Pons (tissue), 1 donor: ENCODE results near the gene TNNI3.
A peak's percentile ranks its signal among the peaks of the same experiment; 100 is the strongest.
"Not testable (repeated sequence)": the region's sequence is repeated elsewhere in the genome, so short reads cannot be mapped to it uniquely, and the experiment has no call there.

ENCODE experiments used
- DNase-seq: peaks from one replicate; pipeline ENCODE4 v3.0.0-alpha.2; 2016; ENCODE audit warnings: low spot score

TNNI3 gene

GRCh38 chr19:55173186-55173713, 15.7 kb upstream of the TNNI3 start:
- DNase-seq: no peak

DNA sequence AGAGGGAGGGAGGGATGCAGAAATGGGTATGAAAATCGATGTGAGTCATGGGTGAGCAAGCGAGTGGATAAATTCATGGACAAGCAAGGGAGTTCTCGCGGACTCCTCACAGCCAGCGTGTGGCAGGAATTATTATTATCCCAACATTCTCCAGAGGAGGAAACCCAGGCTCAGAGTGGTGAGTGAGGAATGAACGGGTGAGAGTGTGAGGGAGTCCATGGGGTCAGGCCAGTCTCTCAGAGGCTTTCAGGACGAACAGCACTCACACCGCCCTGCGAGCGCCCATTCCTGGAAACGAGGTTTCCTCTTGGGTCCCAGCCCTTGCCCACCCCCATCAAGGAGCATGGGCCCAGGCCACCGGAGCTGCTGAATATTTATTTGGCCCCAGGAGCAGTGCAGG, 15.2 kb upstream of the TNNI3 start:
- no peak for DNase-seq

- DNase-seq: not testable (repeated sequence)
These were observed 14.8 kb upstream of the TNNI3 start for GRCh38 chr19:55172318-55172717.

DNA sequence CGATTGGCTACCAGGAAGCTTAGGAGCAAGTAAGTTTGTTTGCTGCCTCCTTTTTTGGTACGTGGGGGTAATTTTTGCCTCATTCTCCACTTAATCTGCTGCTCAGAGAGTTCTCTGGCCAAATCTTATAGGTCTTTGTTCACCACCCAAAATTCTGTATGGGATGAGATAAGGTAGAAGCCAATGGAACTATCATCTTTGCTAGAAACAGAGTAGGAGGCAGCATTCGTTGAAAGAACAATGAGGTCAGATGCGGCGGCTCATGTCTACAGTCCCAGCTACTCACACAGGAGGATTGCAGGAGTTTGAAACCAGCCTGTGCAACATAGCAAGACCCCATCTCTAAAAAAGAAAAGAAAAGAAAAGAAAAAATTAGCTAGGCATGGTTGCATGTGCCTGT, 13.9 kb upstream of the TNNI3 start:
- DNase-seq: no peak

GRCh38 chr19:55169136-55169535, 11.6 kb upstream of the TNNI3 start:
- DNase-seq: no peak

DNA sequence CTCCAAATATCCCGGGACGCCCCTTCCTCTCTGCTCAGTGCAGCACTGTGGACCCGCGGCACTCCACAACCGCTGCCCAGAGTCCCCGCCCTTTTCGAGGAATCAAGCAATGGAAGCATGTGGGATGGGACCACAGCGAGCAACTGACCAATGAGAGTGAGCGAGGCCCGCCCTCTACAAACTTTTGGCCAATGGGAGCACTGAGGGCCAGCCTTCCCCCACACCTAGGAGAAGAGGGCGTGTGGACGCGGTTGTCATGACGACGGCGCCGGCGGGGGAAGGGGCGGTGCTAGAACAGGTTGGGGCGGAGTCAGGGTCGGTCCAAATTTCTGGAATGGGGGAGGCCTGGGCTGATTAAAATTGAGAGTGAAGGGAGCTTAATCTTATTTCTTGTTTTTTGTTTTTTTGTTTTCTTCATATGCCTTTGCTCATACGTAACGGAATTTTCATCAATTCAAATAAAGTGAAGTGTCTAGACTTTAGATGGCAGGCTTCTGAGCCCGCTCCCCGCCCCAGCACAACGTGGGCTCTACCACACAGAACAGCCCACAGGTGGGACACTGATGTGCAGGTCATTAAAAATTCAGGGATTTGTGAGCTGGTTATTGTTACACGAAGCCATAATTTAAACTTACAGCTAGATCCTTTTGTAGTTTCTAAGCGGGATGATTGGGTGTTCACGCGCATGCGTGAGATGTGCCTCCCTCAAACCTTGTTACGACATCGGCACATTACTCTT, 9.2 kb upstream of the TNNI3 start, which contains the start of gene DNAAF3:
Gene DNAAF3, minus strand, starts transcription at position 84 of the 739 bp plus-strand sequence. CDS start 200 bp downstream, outside the sequence.
- peak; percentile 96 for DNase-seq

DNA sequence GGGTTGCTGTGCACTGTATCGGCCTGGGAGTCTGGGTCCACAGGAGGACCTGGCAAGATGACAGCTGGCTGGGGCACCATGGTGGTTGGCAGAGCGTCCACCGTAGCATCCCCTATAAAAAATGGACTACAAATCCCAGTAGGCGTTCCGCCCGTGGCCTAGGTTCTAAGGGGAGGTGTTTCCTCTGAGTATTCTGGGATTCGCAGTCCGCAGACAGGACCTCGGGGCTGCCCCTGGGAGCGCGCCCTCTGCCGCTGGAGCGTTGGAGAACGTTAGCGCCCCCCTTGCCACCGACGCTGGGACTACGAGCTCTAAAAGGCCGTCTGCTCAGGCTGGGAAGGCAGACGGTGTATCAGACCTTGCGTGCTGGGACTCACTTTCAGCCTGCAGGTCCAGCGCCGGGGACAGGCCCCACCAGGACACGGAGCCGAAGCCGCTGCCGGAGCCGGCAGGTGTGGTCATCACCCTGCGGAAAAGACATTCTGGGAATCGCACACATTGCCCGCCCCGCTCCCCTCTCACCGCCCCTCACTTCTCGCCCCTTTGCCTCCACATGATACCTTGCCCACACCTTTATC, 8.5 kb upstream of the TNNI3 start:
- peak; percentile 69 for DNase-seq

- no peak for DNase-seq
These were observed 4.2 kb upstream of the TNNI3 start for GRCh38 chr19:55161571-55162322.

DNA sequence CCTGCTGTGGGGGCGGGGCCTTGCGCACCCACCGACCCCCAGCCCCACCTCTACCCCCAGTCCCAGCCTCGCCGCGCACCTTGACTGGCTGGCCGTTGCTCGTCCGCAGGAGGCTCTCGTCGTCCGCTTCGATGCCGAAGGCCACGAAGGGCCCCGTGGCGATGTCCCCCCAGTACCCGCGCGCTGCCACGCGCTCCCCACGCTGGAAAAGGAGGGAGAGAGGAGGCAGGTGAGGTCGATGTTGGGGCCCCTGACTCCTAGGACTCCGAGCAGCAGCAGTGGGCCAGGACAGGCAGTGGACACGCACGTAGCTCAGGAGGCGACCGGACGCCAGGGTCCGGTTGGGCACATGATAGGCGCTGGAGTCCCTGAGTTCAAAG, 3.4 kb upstream of the TNNI3 start:
- DNase-seq: no peak

GRCh38 chr19:55160128-55160985, 2.8 kb upstream of the TNNI3 start:
- DNase-seq: peak; percentile 46

DNA sequence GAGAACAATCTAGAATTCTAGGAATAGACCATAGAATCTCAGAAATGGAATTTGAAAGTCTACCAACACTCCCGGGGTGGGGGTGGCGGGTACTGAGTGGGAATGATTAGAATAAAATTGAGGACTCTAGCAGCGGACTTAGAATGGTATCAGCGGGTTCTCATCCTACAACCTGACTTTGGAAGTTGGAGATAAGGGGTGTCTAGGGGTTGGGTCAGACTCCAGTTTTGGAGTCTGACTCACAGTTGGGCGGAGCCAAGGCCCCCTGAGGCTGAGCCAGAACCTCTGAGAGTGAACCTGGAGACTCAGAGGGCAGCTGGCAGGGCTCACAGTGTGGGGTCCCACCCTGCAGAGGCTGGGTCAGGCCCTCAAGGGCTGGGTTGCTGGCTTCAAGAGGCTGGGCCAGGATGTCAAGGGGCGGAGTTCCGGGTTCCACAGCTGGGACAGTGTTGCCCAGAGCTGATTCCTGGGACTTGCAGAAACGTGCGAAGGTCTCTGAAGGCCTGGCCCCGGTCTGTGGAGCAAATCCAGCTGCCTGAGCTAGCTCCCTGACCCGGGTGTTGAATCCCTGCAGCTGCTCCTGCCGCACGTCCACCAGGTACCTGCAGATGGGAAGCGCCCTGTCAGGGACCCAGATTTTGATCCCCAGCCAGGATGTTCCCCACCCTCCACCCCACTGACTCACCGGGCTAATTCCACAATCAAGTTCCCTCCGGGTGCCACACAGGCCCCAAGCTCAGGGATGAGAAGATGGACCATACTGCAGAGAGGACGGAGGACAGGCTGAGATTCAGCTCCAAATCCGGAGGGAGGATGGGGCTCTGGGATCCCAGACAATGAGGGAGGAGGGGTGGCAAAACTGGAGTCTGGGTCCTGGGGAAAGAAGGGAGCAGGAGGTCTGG, 1.6 kb upstream of the TNNI3 start:
- no peak for DNase-seq

DNA sequence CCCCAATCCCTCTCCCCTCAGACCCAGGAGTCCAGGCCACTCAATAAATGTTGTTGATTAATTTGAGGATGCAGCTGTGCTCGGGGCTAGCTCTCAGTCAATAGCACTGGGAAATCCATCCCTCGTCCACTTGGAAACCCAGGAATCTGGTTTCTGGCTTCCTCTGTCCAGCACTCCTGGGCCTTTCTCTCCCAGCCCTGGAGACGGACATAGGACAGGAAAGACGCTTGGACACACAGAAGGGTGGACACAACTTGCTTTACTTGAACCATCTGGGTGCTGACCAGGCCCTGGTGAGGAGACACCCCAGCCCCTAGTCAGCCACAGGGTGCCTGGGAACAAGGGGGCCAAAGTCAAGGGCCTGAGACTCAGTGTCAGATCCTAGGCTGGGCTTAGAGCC, 891 bp upstream of the TNNI3 start:
- DNase-seq: no peak

GRCh38 chr19:55156202-55157063, 1.1 kb downstream of the TNNI3 start:
- DNase-seq: no peak

GRCh38 chr19:55155784-55156183, 1.7 kb downstream of the TNNI3 start:
- DNase-seq: not testable (repeated sequence)

DNA sequence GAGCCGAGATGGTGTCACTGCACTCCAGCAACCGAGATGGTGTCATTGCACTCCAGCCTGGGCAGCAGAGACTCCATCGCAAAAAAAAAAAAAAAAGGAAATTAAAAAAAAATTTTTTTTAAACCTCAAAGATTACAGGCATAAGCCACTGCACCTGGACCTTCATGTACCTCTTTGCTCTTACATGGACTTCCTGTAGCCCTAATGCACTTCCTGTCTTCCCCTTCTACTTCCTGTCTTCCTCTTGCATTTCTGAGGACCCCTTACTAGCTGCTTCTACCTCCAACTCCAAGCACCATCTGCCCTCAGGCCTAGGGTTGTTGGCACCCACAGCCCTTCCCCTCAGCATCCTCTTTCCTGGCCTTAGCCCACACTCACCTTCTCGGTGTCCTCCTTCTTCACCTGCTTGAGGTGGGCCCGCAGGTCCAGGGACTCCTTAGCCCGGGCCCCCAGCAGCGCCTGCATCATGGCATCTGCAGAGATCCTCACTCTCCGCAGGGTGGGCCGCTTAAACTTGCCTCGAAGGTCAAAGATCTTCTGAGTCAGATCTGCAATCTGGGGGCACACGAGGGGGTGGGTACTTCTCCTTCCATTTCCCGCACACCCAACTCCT, 3.8 kb downstream of the TNNI3 start:
- no peak for DNase-seq

GRCh38 chr19:55152017-55152416, 5.5 kb downstream of the TNNI3 start:
- DNase-seq: no peak

DNA sequence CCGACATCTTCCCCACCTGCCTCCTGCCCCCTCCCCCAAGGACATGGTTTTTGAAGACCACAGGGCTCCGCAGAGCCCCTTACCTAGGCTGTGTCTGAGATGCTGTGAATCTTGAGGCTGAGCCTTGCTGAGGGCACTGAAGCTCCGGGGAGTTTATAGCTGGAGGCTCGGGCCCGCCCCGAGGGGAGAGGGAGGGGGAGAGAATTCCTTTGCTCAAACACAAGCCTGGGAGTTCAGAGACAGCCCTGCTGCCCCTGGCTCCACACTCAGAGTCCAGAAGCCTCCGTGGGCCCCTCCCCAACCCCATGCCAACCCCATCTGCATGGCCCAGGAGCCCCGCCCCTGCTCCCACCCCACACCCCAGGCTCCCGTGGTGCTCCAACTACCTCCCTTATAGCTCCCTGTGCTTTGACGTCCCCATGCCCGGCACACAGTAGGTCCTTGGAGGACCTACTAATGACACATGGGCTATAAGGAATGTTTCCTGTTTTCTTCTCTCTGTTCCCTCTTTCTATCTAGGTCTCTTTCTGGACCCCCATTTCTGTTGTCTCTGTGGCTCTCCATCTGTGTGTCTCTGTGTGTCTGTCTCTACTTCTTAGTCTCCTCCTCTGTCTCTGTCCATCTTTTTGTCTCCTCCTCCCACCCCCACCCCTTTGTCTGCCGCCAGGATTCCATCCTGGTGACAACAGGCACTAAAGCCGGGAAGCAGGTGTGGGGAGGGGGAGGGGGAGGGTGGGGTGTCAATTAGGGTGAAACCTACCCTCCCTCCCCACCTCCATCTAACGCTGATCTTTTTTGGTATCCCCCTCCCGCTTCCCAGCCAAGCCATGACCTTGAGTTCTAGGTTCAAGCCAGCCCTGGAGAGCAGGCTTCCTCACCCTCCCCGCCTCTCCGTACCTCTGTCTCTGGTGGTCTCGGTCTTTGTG, 8.2 kb downstream of the TNNI3 start, which contains the start of gene TNNT1:
Gene TNNT1, minus strand, starts transcription at position 129 of the 926 bp plus-strand sequence. CDS start 2,049 bp downstream, outside the sequence.
- DNase-seq: no peak
